Thyroid gland (tissue), 4 donors: ENCODE results near the gene PLEKHF1.

Source experiments
- POLR2A ChIP-seq, 2 donors: fragments of 450-650 bp; IDR thresholded peaks; one replicate each; pipeline ENCODE4 v1.6.1; 2017; ENCODE audit warnings: antibody characterized with exemption in 2 of 2, mild to moderate bottlenecking in 2 of 2, moderate library complexity in 1 of 2
- TF ChIP-seq, protein P1 (sequence below), 6 experiments: fragments of 200-600 bp in 3 of 6; fragments of 450-650 bp in 3 of 6; sonication (generic) in 3 of 6; IDR thresholded peaks; one replicate each; pipeline ENCODE4 v1.5.1; 2016 to 2019; ENCODE audit warnings: antibody characterized with exemption in 6 of 6, mild to moderate bottlenecking in 2 of 6, inconsistent platforms in 1 of 6, moderate library complexity in 1 of 6

DNA sequence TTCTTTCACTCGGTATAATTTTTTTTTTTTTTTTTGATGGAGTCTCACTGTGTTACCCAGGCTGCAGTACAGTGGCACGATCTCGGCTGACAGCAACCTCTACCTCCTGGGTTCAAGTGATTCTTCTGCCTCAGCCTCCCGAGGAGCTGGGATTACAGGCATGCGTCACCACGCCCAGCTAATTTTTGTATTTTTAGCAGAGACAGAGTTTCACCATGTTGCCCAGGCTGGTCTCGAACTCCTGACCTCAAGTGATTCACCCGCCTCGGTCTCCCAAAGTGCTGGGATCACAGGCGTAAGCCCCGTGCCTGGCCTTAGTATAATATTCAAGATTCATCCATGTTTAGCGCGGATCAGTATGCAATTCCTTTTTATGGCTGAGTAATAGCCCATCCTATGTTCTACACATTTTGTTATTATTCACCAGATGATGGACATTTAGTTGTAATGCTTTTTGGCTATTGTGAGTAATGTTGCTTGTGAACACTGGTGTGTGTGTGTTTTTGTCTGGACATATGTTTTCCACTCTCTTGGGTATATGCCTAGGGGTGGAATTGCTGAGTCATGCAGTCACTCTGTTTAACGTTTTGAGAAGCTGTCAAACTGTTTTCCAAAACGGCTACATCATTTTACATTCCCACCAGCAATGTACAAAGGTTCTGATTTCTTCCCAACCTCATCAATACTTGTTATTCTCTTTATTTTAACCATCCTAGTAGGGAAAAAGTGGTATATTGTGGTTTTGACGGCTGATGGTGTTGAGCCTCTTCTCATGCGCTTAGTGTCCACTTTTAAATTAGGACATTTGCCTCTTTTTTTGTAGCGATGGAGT, 22.9 kb downstream of the PLEKHF1 start:
- no peak for TF ChIP-seq POLR2A (IDR thresholded peaks at IDR 0.05)
- TF ChIP-seq, protein P1, sequence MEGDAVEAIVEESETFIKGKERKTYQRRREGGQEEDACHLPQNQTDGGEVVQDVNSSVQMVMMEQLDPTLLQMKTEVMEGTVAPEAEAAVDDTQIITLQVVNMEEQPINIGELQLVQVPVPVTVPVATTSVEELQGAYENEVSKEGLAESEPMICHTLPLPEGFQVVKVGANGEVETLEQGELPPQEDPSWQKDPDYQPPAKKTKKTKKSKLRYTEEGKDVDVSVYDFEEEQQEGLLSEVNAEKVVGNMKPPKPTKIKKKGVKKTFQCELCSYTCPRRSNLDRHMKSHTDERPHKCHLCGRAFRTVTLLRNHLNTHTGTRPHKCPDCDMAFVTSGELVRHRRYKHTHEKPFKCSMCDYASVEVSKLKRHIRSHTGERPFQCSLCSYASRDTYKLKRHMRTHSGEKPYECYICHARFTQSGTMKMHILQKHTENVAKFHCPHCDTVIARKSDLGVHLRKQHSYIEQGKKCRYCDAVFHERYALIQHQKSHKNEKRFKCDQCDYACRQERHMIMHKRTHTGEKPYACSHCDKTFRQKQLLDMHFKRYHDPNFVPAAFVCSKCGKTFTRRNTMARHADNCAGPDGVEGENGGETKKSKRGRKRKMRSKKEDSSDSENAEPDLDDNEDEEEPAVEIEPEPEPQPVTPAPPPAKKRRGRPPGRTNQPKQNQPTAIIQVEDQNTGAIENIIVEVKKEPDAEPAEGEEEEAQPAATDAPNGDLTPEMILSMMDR (IDR thresholded peaks at IDR 0.05), result no peak
